Activated naive CD4-positive, alpha-beta T cell treated with anti-CD3 and anti-CD28 coated beads, Interleukin-2, amount 10 ng/mL, durations not matched to agents 7 days and 5 days (primary cell): ENCODE measurements around the gene ZNF266.

Source experiments
- CTCF ChIA-PET: fragments of 350-600 bp; sonication (Branson Sonifier 250); formaldehyde crosslinking; loops from one replicate; lab custom pipeline; 2021; ENCODE audit warnings: antibody characterized with exemption; lab: Charles Lee
- DNase-seq: peaks from one replicate; pipeline ENCODE4 v3.0.0-alpha.2; 2020
- H3K27ac Mint-ChIP-seq: one replicate; pipeline ENCODE4 v1.8.0; 2021; ENCODE audit warnings: mild to moderate bottlenecking, moderate library complexity, mixed read lengths
- H3K27me3 Mint-ChIP-seq: one replicate; pipeline ENCODE4 v1.8.0; 2021; ENCODE audit warnings: mild to moderate bottlenecking, mixed read lengths
- H3K36me3 Mint-ChIP-seq: one replicate; pipeline ENCODE4 v1.8.0; 2021; ENCODE audit warnings: mixed read lengths
- H3K4me1 Mint-ChIP-seq: one replicate; pipeline ENCODE4 v1.8.0; 2021; ENCODE audit warnings: mixed read lengths
- H3K4me3 Mint-ChIP-seq: one replicate; pipeline ENCODE4 v1.8.0; 2021; ENCODE audit warnings: mild to moderate bottlenecking, moderate library complexity, mixed read lengths
- H3K9me3 Mint-ChIP-seq: one replicate; pipeline ENCODE4 v1.8.0; 2021; ENCODE audit warnings: mixed read lengths

The ZNF266 gene

DNA sequence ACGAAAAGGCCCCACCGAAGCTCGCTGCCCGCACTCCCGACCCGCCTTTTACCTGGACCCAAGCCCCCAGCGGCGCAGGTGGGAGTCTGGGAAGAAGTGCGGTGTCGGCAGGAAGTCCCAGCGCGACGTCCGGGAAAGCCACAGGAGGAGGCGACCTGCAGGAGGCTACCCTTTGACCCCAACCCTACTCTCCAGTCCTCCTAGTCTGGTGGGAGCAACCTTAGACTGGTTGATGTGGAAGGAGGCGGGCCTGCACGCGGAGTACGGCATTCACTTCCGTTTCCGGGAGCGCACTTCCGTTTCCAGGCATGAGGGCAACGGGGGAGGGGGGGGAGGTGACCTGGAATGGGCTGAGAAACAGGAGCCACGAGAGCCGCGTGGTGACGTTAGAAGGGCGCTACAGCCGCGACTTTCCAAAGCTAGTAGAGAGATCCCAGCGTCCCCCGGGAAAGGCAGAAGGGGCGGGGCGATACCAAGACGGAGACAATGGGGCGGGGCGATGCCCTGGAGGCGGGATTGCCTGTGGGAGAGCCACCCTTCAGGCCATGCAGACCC, 28.5 kb downstream of the ZNF266 start:
- Mint-ChIP-seq H3K9me3 (peaks cover 55% of the 10 kb centered on the region), H3K27me3 (peaks cover 7% of the 10 kb centered on the region), H3K27ac (peak overlapping the region; percentile 58), H3K36me3 (peaks cover 28% of the 10 kb centered on the region), H3K4me3 (peak overlapping the region; percentile 61), H3K4me1 (peaks cover 19% of the 10 kb centered on the region)
- CTCF ChIA-PET, result no interaction called here
- DNase-seq, result peak; percentile 72

DNA sequence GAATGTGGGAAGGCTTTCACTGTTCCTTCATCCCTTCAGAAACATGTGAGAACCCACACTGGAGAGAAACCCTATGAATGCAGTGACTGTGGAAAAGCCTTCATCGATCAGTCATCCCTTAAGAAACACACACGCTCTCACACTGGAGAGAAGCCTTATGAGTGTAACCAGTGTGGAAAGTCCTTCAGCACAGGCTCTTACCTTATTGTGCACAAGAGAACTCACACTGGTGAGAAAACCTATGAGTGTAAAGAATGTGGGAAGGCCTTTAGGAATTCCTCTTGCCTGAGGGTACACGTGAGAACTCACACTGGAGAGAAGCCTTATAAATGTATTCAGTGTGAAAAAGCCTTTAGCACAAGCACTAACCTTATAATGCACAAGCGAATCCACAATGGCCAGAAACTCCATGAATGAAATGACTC, 54.0 kb downstream of the ZNF266 start:
- Mint-ChIP-seq H3K9me3 (peaks cover 69% of the 10 kb centered on the region), H3K27ac (no peak overlapping the region), H3K27me3 (no peaks in the 10 kb centered on the region), H3K4me1 (no peaks in the 10 kb centered on the region), H3K4me3 (no peak overlapping the region), H3K36me3 (peaks cover 16% of the 10 kb centered on the region)
- CTCF ChIA-PET, result no interaction called here
- DNase-seq, result no peak

DNA sequence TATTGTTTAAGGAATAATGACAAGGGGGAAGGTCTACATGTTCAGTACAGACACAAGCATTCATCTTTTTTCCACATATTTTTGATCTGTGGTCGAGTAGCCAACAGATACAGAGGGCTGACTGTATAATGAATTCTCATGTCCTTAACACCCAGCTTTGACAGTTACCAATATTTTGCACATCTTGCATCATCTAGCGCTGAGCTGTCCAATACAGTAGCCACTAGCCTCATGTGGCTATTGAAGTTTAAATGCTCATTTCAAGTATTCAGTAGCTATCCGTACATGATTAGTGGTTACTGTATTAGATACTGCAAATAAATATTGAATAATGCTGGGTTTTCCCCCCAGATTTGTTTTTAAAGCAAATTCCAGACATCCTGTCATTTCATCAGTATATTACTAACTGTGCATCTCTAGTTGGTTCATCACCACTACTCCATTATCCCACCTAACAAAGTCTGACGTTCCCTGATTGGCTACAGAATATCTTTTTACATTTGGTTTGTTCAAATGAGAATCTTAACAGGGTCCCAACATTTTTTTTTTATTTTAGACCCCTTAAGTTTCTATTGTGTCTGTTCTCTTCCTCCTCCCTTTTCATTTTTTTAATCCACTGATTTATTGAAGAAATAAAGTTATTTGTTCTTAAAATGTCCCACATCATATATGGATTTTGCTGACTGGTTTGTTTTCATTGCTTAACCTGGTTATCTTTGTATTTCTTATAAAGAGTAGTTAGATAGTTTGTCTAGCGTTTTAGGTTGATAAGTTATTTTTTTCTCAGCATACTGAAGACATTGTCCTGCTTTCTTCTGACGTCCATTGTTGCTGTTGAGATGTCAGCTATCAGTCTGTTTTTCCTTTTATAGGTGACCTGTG, 64.4 kb downstream of the ZNF266 start:
- Mint-ChIP-seq H3K9me3 (peaks cover 30% of the 10 kb centered on the region), H3K27me3 (no peaks in the 10 kb centered on the region)

DNA sequence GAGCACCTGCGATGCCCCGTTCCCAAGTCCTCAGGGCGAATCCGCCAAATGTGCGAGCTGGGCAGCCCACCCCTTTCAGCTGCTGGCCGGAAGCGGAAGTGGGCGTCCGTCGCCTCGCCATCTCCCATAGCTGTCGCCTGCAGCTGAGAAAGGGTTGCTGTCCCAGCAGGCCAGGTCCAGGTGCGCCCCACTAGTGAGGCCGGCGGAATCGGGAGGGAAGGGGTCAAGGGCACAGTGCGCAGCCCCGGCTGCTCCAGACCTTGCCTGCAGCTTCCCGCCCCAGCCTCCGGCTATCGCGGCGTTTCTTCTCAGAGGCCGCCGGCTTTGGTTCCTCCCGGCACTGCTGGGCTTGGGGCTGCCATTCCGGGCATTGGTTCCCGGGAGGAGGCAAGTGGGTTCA, 72.5 kb downstream of the ZNF266 start, which contains the start of gene ZNF177:
Gene ZNF177, plus strand, starts transcription at position 109 of the 400 bp plus-strand sequence. CDS start 15,299 bp downstream, outside the sequence.
- Mint-ChIP-seq H3K4me3 (peak within 1 kb of the TSS; percentile 39), H3K36me3 (peaks cover 6% of the 10 kb centered on the region), H3K27me3 (peaks cover 6% of the 10 kb centered on the region), H3K27ac (no peak within 1 kb of the TSS), H3K9me3 (peaks cover 49% of the 10 kb centered on the region), H3K4me1 (no peaks in the 10 kb centered on the region)
- peak; percentile 24 for DNase-seq
- CTCF ChIA-PET, result interaction anchor here (0.6 kb wide), 1 partner anchor 212 kb away, joined by 3 read pairs; no protein-coding TSS in a partner anchor

More for the DNA sequence above, 64.4 kb downstream of the ZNF266 start:
- no peak overlapping the region for H3K27ac Mint-ChIP-seq
- no peaks in the 10 kb centered on the region for H3K36me3 Mint-ChIP-seq
- H3K4me1 Mint-ChIP-seq, result no peaks in the 10 kb centered on the region
- CTCF ChIA-PET, result no interaction called here
- no peak overlapping the region for H3K4me3 Mint-ChIP-seq
- DNase-seq, result no peak
